Heart left ventricle (tissue), 16 donors: ENCODE results near the gene COL27A1. TPM values are rescaled to one million over a fixed set of nuclear protein-coding genes. Genes with fewer than 3 reads are reported as not detected.

Source experiments
- ATAC-seq, 4 donors: fragments of 200-7000 bp; cut with Tn5 transposase; one replicate each; pipeline ENCODE4 v1.9.1; 2020 to 2022; ENCODE audit warnings: moderate library complexity in 4 of 4, mild to moderate bottlenecking in 3 of 4, moderate number of reproducible peaks in 1 of 4
- DNase-seq, 5 donors: peaks; one replicate each; pipeline ENCODE4 v3.0.0-alpha.2; 2020
- H3K27ac ChIP-seq, 12 donors: fragments of 200-600 bp; sonication (generic) in 4 of 12; one replicate each; pipeline versions ENCODE4 v1.5.0 to v1.8.0; 2016 to 2022; ENCODE audit warnings: mild to moderate bottlenecking in 2 of 12
- H3K27me3 ChIP-seq, 9 donors: fragments of 200-600 bp; sonication (generic) in 2 of 9; one replicate each; pipeline versions ENCODE4 v1.5.1 to v1.8.0; 2016 to 2022; ENCODE audit warnings: mild to moderate bottlenecking in 3 of 9
- H3K36me3 ChIP-seq, 9 donors: fragments of 200-600 bp; sonication (generic) in 2 of 9; one replicate each; pipeline versions ENCODE4 v1.5.0 to v1.8.0; 2018 to 2022; ENCODE audit warnings: mild to moderate bottlenecking in 2 of 9
- H3K4me1 ChIP-seq, 12 donors: fragments of 200-600 bp; sonication (generic) in 4 of 12; one replicate each; pipeline versions ENCODE4 v1.5.0 to v1.8.0; 2016 to 2022; ENCODE audit warnings: mild to moderate bottlenecking in 3 of 12
- H3K4me3 ChIP-seq, 12 donors: fragments of 200-600 bp; sonication (generic) in 4 of 12; one replicate each; pipeline versions ENCODE4 v1.5.0 to v1.8.0; 2017 to 2022; ENCODE audit warnings: mild to moderate bottlenecking in 9 of 12, moderate library complexity in 4 of 12
- H3K9me3 ChIP-seq, 12 donors: fragments of 200-600 bp; sonication (generic) in 4 of 12; one replicate each; pipeline versions ENCODE4 v1.5.0 to v1.8.0; 2016 to 2022; ENCODE audit warnings: mild to moderate bottlenecking in 1 of 12
- CTCF ChIP-seq, 12 donors: fragments of 200-600 bp; sonication (generic) in 4 of 12; IDR thresholded peaks; one replicate each; pipeline versions ENCODE4 v1.5.0 to v1.8.0; 2018 to 2022; ENCODE audit warnings: antibody characterized with exemption in 12 of 12, mild to moderate bottlenecking in 5 of 12
- POLR2A ChIP-seq, 2 donors: fragments of 450-650 bp; IDR thresholded peaks; one replicate each; pipeline ENCODE4 v1.6.1; 2017; ENCODE audit warnings: antibody characterized with exemption in 2 of 2, mild to moderate bottlenecking in 2 of 2, moderate library complexity in 2 of 2
- WGBS, 4 donors: extraction: QIAGEN DNeasy Blood & Tissue Kit in 2 of 4; methylation state at CpG; one replicate each; pipeline versions ENCODE4 v1.1.5 to v1.1.7; 2013 to 2018; 5-methylcytosine and 5-hydroxymethylcytosine counted together
- intact Hi-C, 10 donors: fragments of 100-400 bp; cut with DNase I; formaldehyde crosslinking; loops; one replicate each; pipeline versions ENCODE4 v1.11.1 to v1.14.2; 2022
- polyA plus RNA-seq, 2 donors: library from polyadenylated mRNA; stranded (reverse); fragments of 200-250 nt; gene quantifications; one replicate each; pipeline ENCODE4 v1.2.3, GENCODE V29; 2013
- total RNA-seq, 9 donors: library from RNA; depleted of rRNA in 2 of 9; stranded (reverse); fragments of >200 nt in 2 of 9; fragmentation: NEBNext Ultra II Directional in 3 of 9; extraction: Animal tissue kit (Norgen Biotek cat#: 25700) in 3 of 9; gene quantifications; one replicate each; pipeline versions ENCODE4 v1.1.0 to v1.2.4, GENCODE V29; 2016 to 2023
- donor health status: ischemic (EF 13 %, LVEDD 7.1; RV severe dilation, severe dysfunction).
- donor health status: healthy with polysubstance abuse.
- donor health status: DM: no; HTN: yes; CAD: no.
- donor health status: DM: no; HTN: no; CAD: no.
- donor health status: ischemic (EF 25% LVEDD 6.9; RV normal size, moderate dysfunction).
- donor health status: ischemic (EF 25% LVEDD 5.7; RV mildly dilated, moderate dysfunction).
- donor health status: healthy.
- donor health status: DM: yes; HTN: yes; CAD: no.
- donor health status: ischemic (EF 35%, LVEDD 5.7; RV mildly dilated, moderate dysfunction).
- donor health status: nonischemic (EF 11% LVEDD 7.7; RV severe dilation, severe dysfunction).
- donor health status: DM: yes; HTN: yes; CAD: no.
- donor health status: PGD.
- donor health status: ischemic (EF 29% LVEDD 5.4; RV normal size, mild dysfunction).
- donor health status: nonischemic (EF 23%, LVEDD 6.1; RV moderate dilation, normal function).

The COL27A1 gene
- total and polyA plus RNA-seq, 11 donors: 2.3 to 14.2 (median 5.2) TPM

GRCh38 chr9:114192539-114192938, 37.2 kb downstream of the COL27A1 start:
- H3K9me3 ChIP-seq: peaks cover 0 to 15% (median 9%) of the 10 kb centered on the region in 12 donors
- intact Hi-C loops: no loop called here
- no peak for DNase-seq
- H3K27me3 ChIP-seq: no peaks in the 10 kb centered on the region
- H3K4me3 ChIP-seq: no peak overlapping the region
- H3K36me3 ChIP-seq: no peaks in the 10 kb centered on the region
- TF ChIP-seq CTCF (IDR thresholded peaks at IDR 0.05): no peak
- no peak for TF ChIP-seq POLR2A (IDR thresholded peaks at IDR 0.05)
- WGBS, 4 donors: 77 to 100% (median 98%) methylated on average over 1 of the region's 1 CpG
- ATAC-seq: no peak
- no peaks in the 10 kb centered on the region for H3K4me1 ChIP-seq
- H3K27ac ChIP-seq: no peak overlapping the region

- no peak for TF ChIP-seq POLR2A (IDR thresholded peaks at IDR 0.05)
- 71 to 91% (median 85%) methylated on average over 1 to 3 of the region's 3 CpGs for WGBS, 4 donors
Observed at GRCh38 chr9:114193090-114193489, 37.8 kb downstream of the COL27A1 start.

GRCh38 chr9:114196117-114196516, 40.8 kb downstream of the COL27A1 start:
- intact Hi-C loops: no loop called here
- TF ChIP-seq POLR2A (IDR thresholded peaks at IDR 0.05): no peak
- TF ChIP-seq CTCF (IDR thresholded peaks at IDR 0.05): no peak
- Histone ChIP-seq H3K4me1 (no peaks in the 10 kb centered on the region), H3K27ac (no peak overlapping the region), H3K36me3 (no peaks in the 10 kb centered on the region), H3K9me3 (no peaks in the 10 kb centered on the region), H3K27me3 (no peaks in the 10 kb centered on the region), H3K4me3 (no peak overlapping the region)
- ATAC-seq: no peak
- 92 to 95% (median 93%) methylated on average over 2 to 8 of the region's 8 CpGs for WGBS, 4 donors
- DNase-seq: no peak

More at GRCh38 chr9:114193090-114193489, 37.8 kb downstream of the COL27A1 start:
- no peaks in the 10 kb centered on the region for H3K4me1 ChIP-seq
- H3K4me3 ChIP-seq: no peak overlapping the region
- ATAC-seq: peak in 2 of 4 donors; percentile 45 to 57
- no peak overlapping the region for H3K27ac ChIP-seq
- no peak for DNase-seq
- no peaks in the 10 kb centered on the region for H3K36me3 ChIP-seq
- peaks cover 0 to 15% (median 9%) of the 10 kb centered on the region in 12 donors for H3K9me3 ChIP-seq
- intact Hi-C loops: no loop called here
- no peaks in the 10 kb centered on the region for H3K27me3 ChIP-seq

GRCh38 chr9:114196979-114197622, 41.8 kb downstream of the COL27A1 start:
- Histone ChIP-seq H3K27me3 (no peaks in the 10 kb centered on the region), H3K4me1 (no peaks in the 10 kb centered on the region), H3K27ac (no peak overlapping the region), H3K36me3 (no peaks in the 10 kb centered on the region), H3K4me3 (no peak overlapping the region), H3K9me3 (no peaks in the 10 kb centered on the region)
- no peak for TF ChIP-seq POLR2A (IDR thresholded peaks at IDR 0.05)
- no peak for TF ChIP-seq CTCF (IDR thresholded peaks at IDR 0.05)
- intact Hi-C loops: no loop called here
- ATAC-seq (no peak), DNase-seq (no peak)
- 71 to 86% (median 78%) methylated on average over 7 to 8 of the region's 8 CpGs for WGBS, 4 donors
